ENCODE data around the gene IL17RC.

Gene IL17RC

GRCh38 chr3:9932535-9932842 is 15.6 kb downstream of the IL17RC start:
- H3K4me3 ChIP-seq (ENCODE audit: low read depth, low read length), result peak overlapping the region; percentile 63
- no peak for DNase-seq (ENCODE audit: low read depth, low spot score)
- TF ChIP-seq CTCF (IDR thresholded peaks at IDR 0.05; ENCODE audit: low read depth, low read length), result no peak
- in situ Hi-C loops (cut with HindIII; ENCODE audit: low sequenced_read_pairs), result no loop called here

- DNase-seq (ENCODE audit: low read depth, low spot score), result peak; percentile 80
- in situ Hi-C loops (cut with HindIII; ENCODE audit: low sequenced_read_pairs), result no loop called here
- TF ChIP-seq CTCF (IDR thresholded peaks at IDR 0.05; ENCODE audit: low read depth, low read length), result peak; percentile 82
- H3K4me3 ChIP-seq (ENCODE audit: low read depth, low read length), result peak overlapping the region; percentile 63
Measured at GRCh38 chr3:9932843-9933560, 16.1 kb downstream of the IL17RC start.

GRCh38 chr3:9933561-9934234 is 16.8 kb downstream of the IL17RC start, which contains the start of gene CRELD1:
TSS of gene CRELD1 (plus strand) at chr3:9933834. CDS start at chr3:9934439, 605 bp downstream.
- peak; percentile 92 for DNase-seq (ENCODE audit: low read depth, low spot score)
- peak within 1 kb of the TSS; percentile 63 for H3K4me3 ChIP-seq (ENCODE audit: low read depth, low read length)
- in situ Hi-C loops (cut with HindIII; ENCODE audit: low sequenced_read_pairs), result no loop called here
- no peak for TF ChIP-seq CTCF (IDR thresholded peaks at IDR 0.05; ENCODE audit: low read depth, low read length)

- in situ Hi-C loops (cut with HindIII; ENCODE audit: low sequenced_read_pairs), result no loop called here
- DNase-seq (ENCODE audit: low read depth, low spot score), result no peak
Measured at GRCh38 chr3:9934235-9934621, 17.3 kb downstream of the IL17RC start.

GRCh38 chr3:9934993-9935392 is 18.1 kb downstream of the IL17RC start:
- no peak for TF ChIP-seq CTCF (IDR thresholded peaks at IDR 0.05; ENCODE audit: low read depth, low read length)
- no peak for DNase-seq (ENCODE audit: low read depth, low spot score)

More at GRCh38 chr3:9934235-9934621, 17.3 kb downstream of the IL17RC start:
- peak; percentile 24 for TF ChIP-seq CTCF (IDR thresholded peaks at IDR 0.05; ENCODE audit: low read depth, low read length)
- peak overlapping the region; percentile 63 for H3K4me3 ChIP-seq (ENCODE audit: low read depth, low read length)

GRCh38 chr3:9935966-9936510 is 19.1 kb downstream of the IL17RC start:
- no peak for DNase-seq (ENCODE audit: low read depth, low spot score)
- no peak for TF ChIP-seq CTCF (IDR thresholded peaks at IDR 0.05; ENCODE audit: low read depth, low read length)
- in situ Hi-C loops (cut with HindIII; ENCODE audit: low sequenced_read_pairs), result no loop called here
- no peak overlapping the region for H3K4me3 ChIP-seq (ENCODE audit: low read depth, low read length)

More at GRCh38 chr3:9934993-9935392, 18.1 kb downstream of the IL17RC start:
- no peak overlapping the region for H3K4me3 ChIP-seq (ENCODE audit: low read depth, low read length)
- in situ Hi-C loops (cut with HindIII; ENCODE audit: low sequenced_read_pairs), result no loop called here

Data from astrocyte of the spinal cord (primary cell).